Endothelial cell (in vitro differentiated cells): ENCODE results near the gene ARHGEF26. TPM values are rescaled to one million over a fixed set of nuclear protein-coding genes. Genes with fewer than 3 reads are reported as not detected.
A peak's percentile ranks its signal among the peaks of the same experiment; 100 is the strongest.

Experiments used
- DNase-seq: peaks from one replicate; pipeline ENCODE4 v3.0.0; 2021; ENCODE audit warnings: low spot score
- H3K27ac Mint-ChIP-seq: one replicate; pipeline ENCODE4 v1.8.0; 2021; ENCODE audit warnings: mixed read lengths, inconsistent platforms; ENCODE audit not compliant: unreplicated experiment
- H3K27me3 Mint-ChIP-seq: one replicate; pipeline ENCODE4 v1.8.0; 2021; ENCODE audit warnings: mild to moderate bottlenecking, moderate library complexity, mixed read lengths, inconsistent platforms; ENCODE audit not compliant: unreplicated experiment
- H3K36me3 Mint-ChIP-seq: one replicate; pipeline ENCODE4 v1.8.0; 2021; ENCODE audit warnings: mild to moderate bottlenecking, low read depth, mixed read lengths, inconsistent platforms; ENCODE audit not compliant: unreplicated experiment
- H3K4me1 Mint-ChIP-seq: one replicate; pipeline ENCODE4 v1.8.0; 2021; ENCODE audit warnings: mild to moderate bottlenecking, mixed read lengths, inconsistent platforms; ENCODE audit not compliant: unreplicated experiment
- H3K4me3 Mint-ChIP-seq: one replicate; pipeline ENCODE4 v1.8.0; 2021; ENCODE audit warnings: mild to moderate bottlenecking, mixed read lengths, inconsistent platforms; ENCODE audit not compliant: unreplicated experiment
- H3K9me3 Mint-ChIP-seq: one replicate; pipeline ENCODE4 v1.8.0; 2021; ENCODE audit warnings: mixed read lengths, inconsistent platforms; ENCODE audit not compliant: unreplicated experiment
- CTCF ChIP-seq: fragments of 200-600 bp; sonication (generic); IDR thresholded peaks from one replicate; pipeline ENCODE4 v1.5.0; 2021; ENCODE audit warnings: antibody characterized with exemption; ENCODE audit not compliant: unreplicated experiment
- total RNA-seq: library from RNA; stranded (reverse); fragmentation: NEBNext Ultra II Directional; extraction: Animal tissue kit (Norgen Biotek cat#: 25700); gene quantifications from one replicate; pipeline ENCODE4 v1.2.1, GENCODE V29; 2021; ENCODE audit not compliant: unreplicated experiment

The ARHGEF26 gene
- total RNA-seq, 1 donor from 2014 or later, result 22.9 TPM

GRCh38 chr3:154119951-154120350 lies 1.2 kb upstream of the ARHGEF26 start:
- H3K4me3 Mint-ChIP-seq, result peak overlapping the region; percentile 88
- no peaks in the 10 kb centered on the region for H3K36me3 Mint-ChIP-seq
- H3K27ac Mint-ChIP-seq, result no peak overlapping the region
- H3K4me1 Mint-ChIP-seq, result peaks cover 20% of the 10 kb centered on the region
- DNase-seq, result no peak
- H3K9me3 Mint-ChIP-seq, result no peaks in the 10 kb centered on the region
- no peak for TF ChIP-seq CTCF
- peaks cover 8% of the 10 kb centered on the region for H3K27me3 Mint-ChIP-seq

- peaks cover 8% of the 10 kb centered on the region for H3K27me3 Mint-ChIP-seq
- H3K4me1 Mint-ChIP-seq, result peaks cover 27% of the 10 kb centered on the region
- H3K9me3 Mint-ChIP-seq, result no peaks in the 10 kb centered on the region
- TF ChIP-seq CTCF, result peak; percentile 13
- no peak overlapping the region for H3K27ac Mint-ChIP-seq
- no peaks in the 10 kb centered on the region for H3K36me3 Mint-ChIP-seq
- peak; percentile 49 for DNase-seq
- H3K4me3 Mint-ChIP-seq, result peak overlapping the region; percentile 88
Observed at GRCh38 chr3:154121701-154122551, 736 bp downstream of the ARHGEF26 start.

- Mint-ChIP-seq H3K4me1 (peaks cover 27% of the 10 kb centered on the region), H3K36me3 (no peaks in the 10 kb centered on the region), H3K9me3 (no peaks in the 10 kb centered on the region), H3K27me3 (peaks cover 8% of the 10 kb centered on the region), H3K4me3 (peak overlapping the region; percentile 88), H3K27ac (no peak overlapping the region)
- TF ChIP-seq CTCF, result no peak
- no peak for DNase-seq
Observed at GRCh38 chr3:154122552-154122911, 1.3 kb downstream of the ARHGEF26 start.

GRCh38 chr3:154122912-154123559 lies 1.8 kb downstream of the ARHGEF26 start:
- TF ChIP-seq CTCF, result no peak
- peaks cover 27% of the 10 kb centered on the region for H3K4me1 Mint-ChIP-seq
- peak; percentile 17 for DNase-seq
- no peaks in the 10 kb centered on the region for H3K9me3 Mint-ChIP-seq
- H3K4me3 Mint-ChIP-seq, result peak overlapping the region; percentile 88
- peaks cover 8% of the 10 kb centered on the region for H3K27me3 Mint-ChIP-seq
- no peak overlapping the region for H3K27ac Mint-ChIP-seq
- H3K36me3 Mint-ChIP-seq, result no peaks in the 10 kb centered on the region

- Mint-ChIP-seq H3K4me1 (peaks cover 27% of the 10 kb centered on the region), H3K36me3 (peaks cover 6% of the 10 kb centered on the region), H3K4me3 (peak overlapping the region; percentile 88), H3K27me3 (peaks cover 8% of the 10 kb centered on the region), H3K9me3 (no peaks in the 10 kb centered on the region), H3K27ac (no peak overlapping the region)
- no peak for TF ChIP-seq CTCF
- DNase-seq, result no peak
Observed at GRCh38 chr3:154123906-154124305, 2.7 kb downstream of the ARHGEF26 start.
